Measurements from ENCODE around the gene EIF1. TPM values are rescaled to one million over a fixed set of nuclear protein-coding genes. Genes with fewer than 3 reads are reported as not detected.
A peak's percentile ranks its signal among the peaks of the same experiment; 100 is the strongest.

EIF1 gene
- total and polyA plus RNA-seq, 12 donors, result 105 to 1,189 (median 442) TPM

DNA sequence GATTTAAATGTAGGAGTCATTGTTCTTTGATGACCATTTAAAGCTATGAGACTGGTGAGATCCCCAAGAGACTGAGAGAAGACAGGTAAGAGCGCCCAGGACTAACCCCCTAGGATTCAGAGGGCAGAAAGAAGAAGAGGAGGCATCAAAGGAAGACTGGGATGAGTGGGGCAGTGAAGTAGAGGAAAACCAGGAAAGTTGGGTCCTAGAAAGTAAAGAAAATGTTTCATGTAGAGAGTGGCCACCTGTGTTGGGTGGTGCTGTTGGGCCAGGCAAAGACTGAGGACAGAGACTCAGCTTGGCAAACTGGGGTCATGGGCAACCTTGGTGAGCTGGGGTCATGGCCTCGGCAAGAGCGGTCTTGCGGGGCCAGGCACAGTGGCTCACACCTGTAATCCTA lies 47.1 kb downstream of the EIF1 start:
- H3K36me3 ChIP-seq (replicated peaks in 1 of 2), result no peaks in the 10 kb centered on the region
- H3K27me3 ChIP-seq, result peaks cover 31% of the 10 kb centered on the region
- H3K27ac ChIP-seq, result no peak overlapping the region
- no peak for TF ChIP-seq POLR2A (IDR thresholded peaks at IDR 0.05)
- TF ChIP-seq, protein P1, sequence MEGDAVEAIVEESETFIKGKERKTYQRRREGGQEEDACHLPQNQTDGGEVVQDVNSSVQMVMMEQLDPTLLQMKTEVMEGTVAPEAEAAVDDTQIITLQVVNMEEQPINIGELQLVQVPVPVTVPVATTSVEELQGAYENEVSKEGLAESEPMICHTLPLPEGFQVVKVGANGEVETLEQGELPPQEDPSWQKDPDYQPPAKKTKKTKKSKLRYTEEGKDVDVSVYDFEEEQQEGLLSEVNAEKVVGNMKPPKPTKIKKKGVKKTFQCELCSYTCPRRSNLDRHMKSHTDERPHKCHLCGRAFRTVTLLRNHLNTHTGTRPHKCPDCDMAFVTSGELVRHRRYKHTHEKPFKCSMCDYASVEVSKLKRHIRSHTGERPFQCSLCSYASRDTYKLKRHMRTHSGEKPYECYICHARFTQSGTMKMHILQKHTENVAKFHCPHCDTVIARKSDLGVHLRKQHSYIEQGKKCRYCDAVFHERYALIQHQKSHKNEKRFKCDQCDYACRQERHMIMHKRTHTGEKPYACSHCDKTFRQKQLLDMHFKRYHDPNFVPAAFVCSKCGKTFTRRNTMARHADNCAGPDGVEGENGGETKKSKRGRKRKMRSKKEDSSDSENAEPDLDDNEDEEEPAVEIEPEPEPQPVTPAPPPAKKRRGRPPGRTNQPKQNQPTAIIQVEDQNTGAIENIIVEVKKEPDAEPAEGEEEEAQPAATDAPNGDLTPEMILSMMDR (IDR thresholded peaks at IDR 0.05), result no peak
- no peak for DNase-seq
- H3K4me1 ChIP-seq (replicated peaks in 1 of 2), result peaks cover 5 to 14% of the 10 kb centered on the region in 2 donors
- H3K4me3 ChIP-seq, result no peak overlapping the region
- WGBS, 4 donors, result 66 to 90% (median 70%) methylated on average over 4 of the region's 4 CpGs
- H3K9me3 ChIP-seq (replicated peaks in 1 of 3), result no peaks in the 10 kb centered on the region
- intact Hi-C loops (cut with DNase I), result loop anchor here (2.0 to 10.0 kb wide), 3 partner anchors 67 to 219 kb away; no protein-coding TSS in a partner anchor

DNA sequence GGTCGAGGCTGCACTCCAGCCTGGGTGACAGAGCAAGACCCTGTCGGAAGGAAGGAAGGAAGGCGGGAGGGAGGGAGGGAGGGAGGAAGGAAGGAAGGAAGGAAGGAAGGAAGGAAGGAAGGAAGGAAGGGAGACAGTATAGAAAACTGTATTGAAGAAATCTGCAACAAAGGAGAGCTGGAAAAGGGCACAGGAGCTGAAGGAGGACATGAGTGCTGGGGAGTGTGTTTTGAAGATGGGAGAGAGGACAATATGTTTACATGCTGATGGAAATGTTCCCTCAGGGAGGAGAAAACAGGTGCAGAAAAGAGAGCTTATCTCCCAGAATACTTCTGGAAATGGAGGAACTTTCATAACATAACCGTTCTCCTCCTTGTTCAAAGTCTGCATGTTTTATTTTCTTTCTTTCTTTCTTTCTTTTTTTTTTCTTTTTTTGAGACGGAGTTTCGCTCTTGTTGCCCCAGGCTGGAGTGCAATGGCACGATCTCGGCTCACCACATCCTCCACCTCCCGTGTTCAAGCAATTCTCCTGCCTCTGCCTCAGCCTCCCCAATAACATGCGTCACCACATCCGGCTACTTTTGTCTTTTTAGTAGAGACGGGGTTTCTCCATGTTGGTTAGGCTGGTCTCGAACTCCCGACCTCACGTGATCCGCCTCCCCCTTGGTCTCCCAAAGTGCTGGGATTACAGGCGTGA lies 48.4 kb downstream of the EIF1 start:
- intact Hi-C loops (cut with DNase I), result loop anchor here (2.0 to 10.0 kb wide), 3 partner anchors 66 to 218 kb away; no protein-coding TSS in a partner anchor
- Histone ChIP-seq H3K27ac (no peak overlapping the region), H3K4me3 (no peak overlapping the region), H3K9me3 (replicated peaks in 1 of 3) (no peaks in the 10 kb centered on the region), H3K4me1 (replicated peaks in 1 of 2) (peaks cover 5 to 14% of the 10 kb centered on the region in 2 donors), H3K36me3 (replicated peaks in 1 of 2) (no peaks in the 10 kb centered on the region), H3K27me3 (peaks cover 31% of the 10 kb centered on the region)
- no peak for DNase-seq
- whole genome bisulfite sequencing, 4 donors, result 55 to 69% (median 60%) methylated on average over 17 of the region's 17 CpGs
- no peak for TF ChIP-seq POLR2A (IDR thresholded peaks at IDR 0.05)
- TF ChIP-seq, protein P1 (IDR thresholded peaks at IDR 0.05), result no peak

DNA sequence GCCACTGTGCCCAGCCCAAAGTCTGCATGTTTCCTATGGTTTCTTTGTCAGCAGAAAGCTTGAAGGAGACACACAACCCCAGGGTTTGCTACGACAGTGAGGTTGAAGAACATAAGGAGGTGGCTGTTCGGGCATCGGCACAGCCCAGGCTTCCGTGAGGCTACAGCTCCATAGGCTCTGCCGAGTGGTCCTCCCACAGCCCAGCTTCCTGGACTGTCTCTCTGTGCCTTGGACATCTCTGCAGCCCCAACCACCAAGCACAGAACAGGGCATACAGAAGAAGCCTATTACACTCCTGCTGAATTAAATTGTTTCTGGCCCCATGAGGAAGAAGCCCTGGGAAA lies 49.0 kb downstream of the EIF1 start:
- H3K27me3 ChIP-seq, result peaks cover 31% of the 10 kb centered on the region

DNA sequence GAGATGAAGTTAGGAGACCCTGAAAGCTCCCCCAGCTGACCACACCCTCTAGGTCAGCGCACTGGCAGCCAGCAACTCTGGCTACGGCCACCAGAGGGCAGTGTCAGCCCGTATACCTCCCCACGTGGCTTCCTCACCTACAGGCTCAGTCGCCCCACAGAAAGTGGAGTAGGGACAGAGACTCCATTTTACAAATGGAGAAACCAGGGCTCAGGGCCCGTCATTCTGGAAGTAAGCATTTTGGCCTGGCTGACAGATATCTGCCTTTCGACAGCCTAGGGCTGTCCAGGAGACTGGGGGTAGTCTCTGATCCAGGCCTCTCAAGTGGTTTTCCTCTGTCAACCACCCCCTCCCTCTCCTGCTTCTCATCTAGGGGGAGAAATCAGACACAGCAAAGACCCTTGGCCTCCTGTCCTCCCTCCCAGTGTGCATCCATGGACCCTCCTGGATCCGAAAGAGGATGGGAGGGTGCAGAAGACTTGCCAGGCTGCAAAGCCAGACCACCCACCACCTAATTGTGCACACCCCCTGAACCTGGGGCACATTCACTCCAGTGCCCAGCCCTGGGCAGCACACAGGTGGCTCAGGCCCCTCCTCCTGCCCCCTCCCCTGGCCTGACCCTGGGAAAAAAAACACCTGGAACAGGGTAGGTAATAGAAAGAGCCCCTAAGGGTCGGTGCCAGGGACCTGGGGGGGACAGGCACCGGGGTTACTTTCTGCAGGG lies 49.6 kb downstream of the EIF1 start:
- WGBS, 4 donors, result 19 to 32% (median 26%) methylated on average over 7 to 10 of the region's 10 CpGs
- DNase-seq, result peak; percentile 71 to 90 (median 80)
- Histone ChIP-seq H3K36me3 (replicated peaks in 1 of 2) (no peaks in the 10 kb centered on the region), H3K4me1 (replicated peaks in 1 of 2) (peaks cover 5 to 14% of the 10 kb centered on the region in 2 donors), H3K27me3 (peaks cover 31% of the 10 kb centered on the region), H3K9me3 (replicated peaks in 1 of 3) (no peaks in the 10 kb centered on the region), H3K4me3 (no peak overlapping the region), H3K27ac (no peak overlapping the region)
- TF ChIP-seq, protein P1 (IDR thresholded peaks at IDR 0.05), result peak; percentile 93 to 98 (median 98)
- no peak for TF ChIP-seq POLR2A (IDR thresholded peaks at IDR 0.05)
- intact Hi-C loops (cut with DNase I), result loop anchor here in 1 of 2 donors (2.0 to 10.0 kb wide), 3 partner anchors 63 to 217 kb away; no protein-coding TSS in a partner anchor

More for the DNA sequence above, 49.0 kb downstream of the EIF1 start:
- intact Hi-C loops (cut with DNase I), result loop anchor here (2.0 to 10.0 kb wide), 4 partner anchors 63 to 217 kb away; no protein-coding TSS in a partner anchor
- H3K4me3 ChIP-seq, result no peak overlapping the region
- no peak for DNase-seq
- TF ChIP-seq, protein P1 (IDR thresholded peaks at IDR 0.05), result no peak
- no peak for TF ChIP-seq POLR2A (IDR thresholded peaks at IDR 0.05)
- 18 to 47% (median 41%) methylated on average over 3 to 5 of the region's 5 CpGs for WGBS, 4 donors
- no peaks in the 10 kb centered on the region for H3K36me3 ChIP-seq (replicated peaks in 1 of 2)
- no peak overlapping the region for H3K27ac ChIP-seq
- no peaks in the 10 kb centered on the region for H3K9me3 ChIP-seq (replicated peaks in 1 of 3)
- peaks cover 5 to 14% of the 10 kb centered on the region in 2 donors for H3K4me1 ChIP-seq (replicated peaks in 1 of 2)
